NOMO-1 treated with dmso at 0.1 percent for 144 hours (cell line): ENCODE data around the gene CBX3.
A peak's percentile ranks its signal among the peaks of the same experiment; 100 is the strongest.
"Not testable (repeated sequence)": the region's sequence is repeated elsewhere in the genome, so short reads cannot be mapped to it uniquely, and the experiment has no call there.

ENCODE experiments used
- DNase-seq: peaks from one replicate; lab custom pipeline; 2025; ENCODE audit not compliant: unreplicated experiment; lab: John Stamatoyannopoulos, UW

Gene CBX3

GRCh38 chr7:26200444-26201246 is 900 bp upstream of the CBX3 start, which contains the start of gene HNRNPA2B1:
Gene HNRNPA2B1, minus strand, starts transcription at chr7:26200746. Its CDS starts 169 bp downstream, at chr7:26200577.
- DNase-seq, result peak; percentile 97

GRCh38 chr7:26202019-26202990 is 760 bp downstream of the CBX3 start:
- no peak for DNase-seq

GRCh38 chr7:26203016-26203415 is 1.5 kb downstream of the CBX3 start:
- DNase-seq, result no peak

- no peak for DNase-seq
These were observed 6.5 kb downstream of the CBX3 start for GRCh38 chr7:26208040-26208439.

GRCh38 chr7:26212921-26213718 is 11.6 kb downstream of the CBX3 start:
- DNase-seq, result no peak

- no peak for DNase-seq
These were observed 12.4 kb downstream of the CBX3 start for GRCh38 chr7:26213807-26214515.

- DNase-seq, result no peak
These were observed 14.5 kb downstream of the CBX3 start for GRCh38 chr7:26216049-26216448.

GRCh38 chr7:26224359-26224758 is 22.8 kb downstream of the CBX3 start:
- DNase-seq, result no peak

GRCh38 chr7:26227987-26228386 is 26.4 kb downstream of the CBX3 start:
- DNase-seq, result no peak

GRCh38 chr7:26233902-26234511 is 32.5 kb downstream of the CBX3 start:
- no peak for DNase-seq

- no peak for DNase-seq
These were observed 35.7 kb downstream of the CBX3 start for GRCh38 chr7:26237035-26237807.

- DNase-seq, result no peak
These were observed 36.5 kb downstream of the CBX3 start for GRCh38 chr7:26238032-26238431.

GRCh38 chr7:26245150-26245549 is 43.6 kb downstream of the CBX3 start:
- no peak for DNase-seq

- DNase-seq, result no peak
These were observed 48.7 kb downstream of the CBX3 start for GRCh38 chr7:26250239-26250638.

- not testable (repeated sequence) for DNase-seq
These were observed 60.3 kb downstream of the CBX3 start for GRCh38 chr7:26261866-26262265.
